UCSD-AML1 (cell line): ENCODE measurements around the gene FAM168A.

Experiments
- DNase-seq: peaks from one replicate; lab custom pipeline; 2025; ENCODE audit not compliant: unreplicated experiment; lab: John Stamatoyannopoulos, UW

The FAM168A gene

GRCh38 chr11:73524774-73525173 is 73.1 kb downstream of the FAM168A start:
- DNase-seq: no peak

GRCh38 chr11:73521621-73522020 is 76.3 kb downstream of the FAM168A start:
- DNase-seq: no peak

- no peak for DNase-seq
These were observed 77.4 kb downstream of the FAM168A start for GRCh38 chr11:73520353-73521061.

GRCh38 chr11:73519266-73519665 is 78.6 kb downstream of the FAM168A start:
- no peak for DNase-seq

GRCh38 chr11:73518195-73518594 is 79.7 kb downstream of the FAM168A start:
- DNase-seq: no peak

- DNase-seq: no peak
These were observed 81.8 kb downstream of the FAM168A start for GRCh38 chr11:73516080-73516479.

GRCh38 chr11:73513707-73514106 is 84.2 kb downstream of the FAM168A start:
- no peak for DNase-seq

GRCh38 chr11:73510877-73511276 is 87.0 kb downstream of the FAM168A start:
- DNase-seq: no peak

- DNase-seq: no peak
These were observed 87.8 kb downstream of the FAM168A start for GRCh38 chr11:73510106-73510505.

GRCh38 chr11:73509188-73509587 is 88.7 kb downstream of the FAM168A start:
- no peak for DNase-seq

- no peak for DNase-seq
These were observed 89.4 kb downstream of the FAM168A start for GRCh38 chr11:73508243-73509176.

GRCh38 chr11:73507086-73507485 is 90.8 kb downstream of the FAM168A start:
- no peak for DNase-seq

- DNase-seq: no peak
These were observed 91.9 kb downstream of the FAM168A start for GRCh38 chr11:73506038-73506437.

- no peak for DNase-seq
These were observed 99.6 kb downstream of the FAM168A start for GRCh38 chr11:73498343-73498742.

GRCh38 chr11:73496134-73496533 is 101.8 kb downstream of the FAM168A start:
- DNase-seq: no peak

- DNase-seq: no peak
These were observed 102.2 kb downstream of the FAM168A start for GRCh38 chr11:73495731-73496130.

GRCh38 chr11:73493956-73494598 is 103.8 kb downstream of the FAM168A start:
- DNase-seq: no peak

GRCh38 chr11:73481626-73482025 is 116.3 kb downstream of the FAM168A start:
- DNase-seq: no peak

GRCh38 chr11:73480677-73481076 is 117.2 kb downstream of the FAM168A start:
- DNase-seq: no peak

- DNase-seq: no peak
These were observed 119.1 kb downstream of the FAM168A start for GRCh38 chr11:73478737-73479347.

- DNase-seq: no peak
These were observed 120.4 kb downstream of the FAM168A start for GRCh38 chr11:73477518-73477917.
